ENCODE measurements around the gene CACNA1C. TPM values are rescaled to one million over a fixed set of nuclear protein-coding genes. Genes with fewer than 3 reads are reported as not detected.
A peak's percentile ranks its signal among the peaks of the same experiment; 100 is the strongest.

Gene CACNA1C
- total and polyA plus RNA-seq, 4 donors = 14.8 to 22.2 (median 18.3) TPM

DNA sequence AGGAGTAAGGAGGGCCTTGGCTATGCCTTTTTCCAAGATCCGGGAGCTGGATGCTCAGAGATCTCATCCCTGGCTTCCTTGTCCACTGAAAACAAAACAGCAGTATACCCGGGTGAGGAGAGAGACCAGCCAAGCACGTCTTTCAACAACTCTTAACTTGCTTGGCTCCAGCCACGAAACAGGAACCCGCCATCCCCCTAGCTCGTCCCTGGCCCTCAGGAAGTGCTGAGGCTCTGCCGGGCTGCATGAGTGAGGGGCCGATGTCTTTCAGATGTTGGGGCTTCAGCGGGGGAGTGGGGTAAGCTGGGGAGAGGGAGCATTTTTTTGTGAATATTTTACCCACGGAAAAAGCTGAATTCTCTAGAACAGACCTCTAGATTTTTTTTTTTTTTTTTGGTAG is 231.1 kb downstream of the CACNA1C start:
- peak in 1 of 6 donors; percentile 62 for DNase-seq (ENCODE audit: low read depth in 4 of 6, low spot score in 6 of 6)
- Histone ChIP-seq H3K4me1 (ENCODE audit: control insufficient read depth, insufficient read depth, low read length) (peaks cover 38% of the 10 kb centered on the region), H3K27ac (ENCODE audit: low read depth, low read length) (peak overlapping the region; percentile 74), H3K27me3 (ENCODE audit: control insufficient read depth, insufficient read depth, low read length) (no peaks in the 10 kb centered on the region), H3K36me3 (ENCODE audit: control insufficient read depth, insufficient read depth, low read length) (no peaks in the 10 kb centered on the region), H3K9me3 (ENCODE audit: control insufficient read depth, insufficient read depth, low read length) (no peaks in the 10 kb centered on the region), H3K4me3 (ENCODE audit: low read depth, low read length) (no peak overlapping the region)
- 26% methylated on average over 6 of the region's 10 CpGs for WGBS (ENCODE audit: insufficient coverage)

DNA sequence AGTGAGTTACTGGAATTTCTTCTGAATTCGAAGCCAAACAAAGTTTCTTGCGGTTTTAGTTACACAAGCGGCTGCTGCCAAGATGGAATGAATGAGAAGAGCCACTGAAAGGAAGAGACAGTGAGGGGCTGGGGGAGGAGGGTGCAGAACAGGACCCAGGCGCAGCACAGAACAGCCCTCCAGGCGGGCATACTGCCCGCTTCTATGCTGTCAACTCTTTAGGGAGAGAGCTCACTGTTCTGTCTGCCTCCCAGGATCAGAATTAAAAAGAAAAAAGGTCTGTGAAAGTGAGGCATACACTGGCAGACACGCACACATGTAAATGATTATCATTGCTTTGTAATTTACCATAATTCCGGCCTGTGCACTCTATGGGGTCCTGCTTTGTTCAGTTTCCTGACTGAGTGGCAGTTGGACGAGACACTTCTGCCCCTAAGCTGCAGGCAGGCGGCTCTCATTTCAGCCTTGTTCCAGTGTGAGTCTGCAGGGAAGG is 231.6 kb downstream of the CACNA1C start:
- Histone ChIP-seq H3K9me3 (ENCODE audit: control insufficient read depth, insufficient read depth, low read length) (no peaks in the 10 kb centered on the region), H3K36me3 (ENCODE audit: control insufficient read depth, insufficient read depth, low read length) (no peaks in the 10 kb centered on the region), H3K4me1 (ENCODE audit: control insufficient read depth, insufficient read depth, low read length) (peaks cover 42% of the 10 kb centered on the region), H3K27ac (ENCODE audit: low read depth, low read length) (peak overlapping the region; percentile 74), H3K27me3 (ENCODE audit: control insufficient read depth, insufficient read depth, low read length) (no peaks in the 10 kb centered on the region), H3K4me3 (ENCODE audit: low read depth, low read length) (no peak overlapping the region)
- 19% methylated on average over 8 of the region's 10 CpGs for WGBS (ENCODE audit: insufficient coverage)
- DNase-seq (ENCODE audit: low read depth in 4 of 6, low spot score in 6 of 6) = peak in 2 of 6 donors; percentile 48 to 78

DNA sequence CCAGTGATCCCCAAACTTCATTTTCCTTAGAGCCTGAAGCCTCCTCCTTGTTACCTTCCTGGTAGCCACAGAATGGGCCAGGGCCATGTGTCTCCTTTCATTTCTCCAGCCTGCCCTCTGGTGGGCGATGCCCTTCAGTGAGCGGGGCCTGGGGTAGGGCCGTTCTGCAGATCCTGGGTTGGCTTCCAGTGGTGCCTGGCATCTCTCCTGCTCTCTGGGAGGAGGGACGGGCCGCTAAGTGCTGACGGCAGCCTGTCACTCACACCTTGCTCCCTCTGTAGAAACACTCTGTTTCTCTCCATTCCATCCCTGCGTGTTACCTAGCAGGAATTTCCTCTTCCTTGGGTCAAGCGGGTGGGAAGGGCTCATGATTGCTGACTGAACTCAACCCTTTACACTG is 232.1 kb downstream of the CACNA1C start:
- Histone ChIP-seq H3K27ac (ENCODE audit: low read depth, low read length) (peak overlapping the region; percentile 74), H3K4me1 (ENCODE audit: control insufficient read depth, insufficient read depth, low read length) (peaks cover 42% of the 10 kb centered on the region), H3K27me3 (ENCODE audit: control insufficient read depth, insufficient read depth, low read length) (no peaks in the 10 kb centered on the region), H3K4me3 (ENCODE audit: low read depth, low read length) (no peak overlapping the region), H3K36me3 (ENCODE audit: control insufficient read depth, insufficient read depth, low read length) (no peaks in the 10 kb centered on the region), H3K9me3 (ENCODE audit: control insufficient read depth, insufficient read depth, low read length) (no peaks in the 10 kb centered on the region)
- DNase-seq (ENCODE audit: low read depth in 4 of 6, low spot score in 6 of 6) = peak in 5 of 6 donors; percentile 47 to 89 (median 51)
- 25% methylated on average over 7 of the region's 8 CpGs for WGBS (ENCODE audit: insufficient coverage)

DNA sequence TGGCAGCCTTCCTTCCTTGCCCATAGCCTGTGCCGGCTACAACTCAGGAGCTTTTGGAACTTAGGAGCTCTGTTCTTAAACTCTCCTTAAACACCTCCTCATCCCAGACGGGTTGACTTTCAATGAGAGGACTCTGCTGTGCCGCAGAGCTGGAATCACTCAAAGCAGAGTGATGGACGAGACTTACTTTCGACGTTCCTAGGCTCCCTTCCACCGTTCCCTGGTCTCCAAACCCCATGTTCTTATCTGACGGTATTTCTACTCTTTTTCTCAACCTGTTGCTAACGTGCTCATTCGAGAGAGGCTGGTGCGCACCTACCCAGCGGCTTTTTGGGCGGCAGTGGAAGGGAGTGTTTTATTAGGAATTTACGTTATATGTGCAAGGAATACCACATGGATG is 232.7 kb downstream of the CACNA1C start:
- Histone ChIP-seq H3K4me3 (ENCODE audit: low read depth, low read length) (no peak overlapping the region), H3K27ac (ENCODE audit: low read depth, low read length) (no peak overlapping the region), H3K36me3 (ENCODE audit: control insufficient read depth, insufficient read depth, low read length) (no peaks in the 10 kb centered on the region), H3K4me1 (ENCODE audit: control insufficient read depth, insufficient read depth, low read length) (peaks cover 42% of the 10 kb centered on the region), H3K9me3 (ENCODE audit: control insufficient read depth, insufficient read depth, low read length) (no peaks in the 10 kb centered on the region), H3K27me3 (ENCODE audit: control insufficient read depth, insufficient read depth, low read length) (no peaks in the 10 kb centered on the region)
- WGBS (ENCODE audit: insufficient coverage) = 92% methylated on average over 12 of the region's 14 CpGs
- no peak for DNase-seq (ENCODE audit: low read depth in 4 of 6, low spot score in 6 of 6)

DNA sequence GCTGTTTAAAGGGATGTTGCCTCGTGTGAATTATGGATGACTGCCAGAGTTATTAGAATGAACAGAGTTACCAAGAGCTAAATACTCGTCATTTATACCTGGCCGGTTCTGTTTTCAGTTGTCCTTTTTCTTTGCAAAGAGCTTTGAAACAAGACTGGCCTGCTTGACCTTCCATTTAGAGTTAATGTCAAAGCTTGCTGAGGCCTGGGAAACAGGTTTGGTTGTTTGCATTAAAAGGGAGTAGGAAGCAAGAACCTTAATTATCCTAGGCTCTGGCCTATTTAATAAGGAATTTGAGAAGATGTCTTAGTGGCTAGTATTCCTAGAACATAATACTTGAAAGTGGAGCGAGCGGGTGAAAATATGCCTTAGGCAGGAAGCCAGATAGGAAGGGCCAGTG is 233.3 kb downstream of the CACNA1C start:
- no peak for DNase-seq (ENCODE audit: low read depth in 4 of 6, low spot score in 6 of 6)
- H3K9me3 ChIP-seq (ENCODE audit: control insufficient read depth, insufficient read depth, low read length) = no peaks in the 10 kb centered on the region
- H3K27ac ChIP-seq (ENCODE audit: low read depth, low read length) = no peak overlapping the region
- H3K27me3 ChIP-seq (ENCODE audit: control insufficient read depth, insufficient read depth, low read length) = no peaks in the 10 kb centered on the region
- H3K4me3 ChIP-seq (ENCODE audit: low read depth, low read length) = no peak overlapping the region
- H3K4me1 ChIP-seq (ENCODE audit: control insufficient read depth, insufficient read depth, low read length) = peaks cover 42% of the 10 kb centered on the region
- WGBS (ENCODE audit: insufficient coverage) = 70% methylated on average over 3 of the region's 5 CpGs
- no peaks in the 10 kb centered on the region for H3K36me3 ChIP-seq (ENCODE audit: control insufficient read depth, insufficient read depth, low read length)

DNA sequence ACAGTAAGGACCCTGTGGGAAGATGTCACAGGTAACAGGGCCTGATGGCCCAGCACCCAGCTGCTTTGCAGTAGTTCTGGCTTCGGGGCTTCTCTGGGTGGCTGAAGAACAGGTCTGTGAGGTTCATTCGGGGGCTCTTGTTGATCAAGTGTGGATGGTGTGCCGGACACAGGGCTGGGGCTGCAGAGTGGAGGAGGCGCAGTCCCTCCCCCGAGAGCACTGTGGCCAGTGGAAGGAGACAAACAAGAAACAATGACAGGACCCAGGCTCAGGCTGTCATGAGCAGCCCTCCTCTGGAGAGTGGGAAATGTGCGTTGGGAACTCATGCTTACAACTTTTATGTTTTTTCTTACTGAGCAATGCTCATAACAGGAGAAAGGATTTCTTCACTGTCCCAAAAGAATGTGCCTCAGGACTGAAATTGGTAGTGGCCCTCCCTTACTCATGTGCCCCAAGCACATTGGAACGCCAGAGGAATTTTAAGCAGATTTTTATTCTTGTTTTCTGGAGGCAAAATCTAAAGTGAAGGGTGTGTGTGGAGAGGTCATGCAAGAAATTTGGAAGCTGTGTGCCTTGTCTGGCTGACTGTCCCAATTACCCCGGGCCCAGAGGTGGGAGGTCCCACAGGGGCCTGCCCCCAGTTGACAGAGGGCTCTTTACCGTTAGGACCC is 233.8 kb downstream of the CACNA1C start:
- 79% methylated on average over 6 of the region's 9 CpGs for WGBS (ENCODE audit: insufficient coverage)
- H3K9me3 ChIP-seq (ENCODE audit: control insufficient read depth, insufficient read depth, low read length) = no peaks in the 10 kb centered on the region
- H3K4me3 ChIP-seq (ENCODE audit: low read depth, low read length) = no peak overlapping the region
- no peaks in the 10 kb centered on the region for H3K36me3 ChIP-seq (ENCODE audit: control insufficient read depth, insufficient read depth, low read length)
- no peak overlapping the region for H3K27ac ChIP-seq (ENCODE audit: low read depth, low read length)
- peaks cover 42% of the 10 kb centered on the region for H3K4me1 ChIP-seq (ENCODE audit: control insufficient read depth, insufficient read depth, low read length)
- DNase-seq (ENCODE audit: low read depth in 4 of 6, low spot score in 6 of 6) = no peak
- H3K27me3 ChIP-seq (ENCODE audit: control insufficient read depth, insufficient read depth, low read length) = no peaks in the 10 kb centered on the region

DNA sequence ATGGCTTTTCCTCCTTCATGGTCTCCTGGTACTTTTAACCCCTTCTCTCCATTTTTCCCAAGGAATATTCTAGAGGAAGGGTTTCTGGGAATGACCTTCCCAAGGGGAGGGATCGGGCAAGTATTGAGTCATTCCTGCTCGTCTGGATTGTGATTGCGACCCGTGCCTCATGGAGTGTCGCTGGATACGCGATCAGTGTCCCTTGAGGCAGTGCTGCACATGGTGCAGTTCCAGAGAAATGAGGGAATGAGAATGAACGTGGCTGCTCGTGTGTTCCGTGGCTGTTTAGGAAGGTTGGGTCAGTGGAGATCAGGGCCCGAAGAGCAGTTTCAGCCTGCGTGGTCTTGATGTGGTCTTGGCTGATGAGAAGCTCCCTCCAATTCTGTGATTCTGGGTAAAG is 234.4 kb downstream of the CACNA1C start:
- no peaks in the 10 kb centered on the region for H3K36me3 ChIP-seq (ENCODE audit: control insufficient read depth, insufficient read depth, low read length)
- no peak for DNase-seq (ENCODE audit: low read depth in 4 of 6, low spot score in 6 of 6)
- H3K4me3 ChIP-seq (ENCODE audit: low read depth, low read length) = no peak overlapping the region
- H3K9me3 ChIP-seq (ENCODE audit: control insufficient read depth, insufficient read depth, low read length) = no peaks in the 10 kb centered on the region
- no peaks in the 10 kb centered on the region for H3K27me3 ChIP-seq (ENCODE audit: control insufficient read depth, insufficient read depth, low read length)
- 71% methylated on average over 11 of the region's 12 CpGs for WGBS (ENCODE audit: insufficient coverage)
- no peak overlapping the region for H3K27ac ChIP-seq (ENCODE audit: low read depth, low read length)
- peaks cover 42% of the 10 kb centered on the region for H3K4me1 ChIP-seq (ENCODE audit: control insufficient read depth, insufficient read depth, low read length)

DNA sequence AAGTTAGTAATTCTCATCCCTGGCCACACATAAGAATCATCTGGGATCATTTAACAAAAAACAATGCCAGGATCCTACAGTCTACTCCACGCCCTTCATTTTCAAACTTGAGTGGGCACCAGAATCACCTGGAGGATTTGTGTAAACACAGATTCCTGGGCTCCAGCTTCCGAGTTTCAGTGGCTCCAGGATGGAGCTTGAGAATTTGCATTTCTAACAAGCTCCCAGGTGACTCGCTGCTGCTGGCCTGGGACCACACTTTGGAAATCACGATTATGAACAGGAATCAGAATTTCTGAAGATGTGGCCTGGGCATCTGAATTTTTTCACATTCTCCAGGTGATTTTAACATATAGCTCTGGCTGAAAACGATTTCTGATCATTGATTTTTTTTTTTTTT is 234.8 kb downstream of the CACNA1C start:
- Histone ChIP-seq H3K9me3 (ENCODE audit: control insufficient read depth, insufficient read depth, low read length) (no peaks in the 10 kb centered on the region), H3K27me3 (ENCODE audit: control insufficient read depth, insufficient read depth, low read length) (no peaks in the 10 kb centered on the region), H3K27ac (ENCODE audit: low read depth, low read length) (no peak overlapping the region), H3K4me3 (ENCODE audit: low read depth, low read length) (no peak overlapping the region), H3K4me1 (ENCODE audit: control insufficient read depth, insufficient read depth, low read length) (peaks cover 43% of the 10 kb centered on the region), H3K36me3 (ENCODE audit: control insufficient read depth, insufficient read depth, low read length) (no peaks in the 10 kb centered on the region)
- no peak for DNase-seq (ENCODE audit: low read depth in 4 of 6, low spot score in 6 of 6)
- WGBS (ENCODE audit: insufficient coverage) = 93% methylated on average over 4 of the region's 5 CpGs

DNA sequence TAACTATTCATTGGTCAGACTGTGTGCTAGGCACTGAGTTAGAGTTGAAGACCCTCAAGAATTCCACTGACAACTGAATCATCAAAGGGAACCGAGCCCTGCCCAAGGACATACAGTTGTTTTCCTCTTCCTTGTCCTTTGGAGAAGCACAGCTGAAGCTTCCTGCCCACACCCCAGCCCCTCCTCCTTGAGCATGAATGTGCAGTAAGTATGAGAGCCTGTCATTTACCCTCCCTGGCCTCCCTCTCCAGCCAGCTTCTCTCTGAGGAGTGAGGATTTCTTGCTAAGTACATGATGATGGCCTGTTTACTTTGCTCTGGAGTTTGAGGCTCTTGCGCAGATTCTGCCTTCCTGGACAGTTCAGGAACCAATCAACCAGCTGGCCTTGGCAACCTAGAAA is 235.2 kb downstream of the CACNA1C start:
- Histone ChIP-seq H3K9me3 (ENCODE audit: control insufficient read depth, insufficient read depth, low read length) (no peaks in the 10 kb centered on the region), H3K27ac (ENCODE audit: low read depth, low read length) (no peak overlapping the region), H3K4me1 (ENCODE audit: control insufficient read depth, insufficient read depth, low read length) (peaks cover 46% of the 10 kb centered on the region), H3K27me3 (ENCODE audit: control insufficient read depth, insufficient read depth, low read length) (no peaks in the 10 kb centered on the region), H3K4me3 (ENCODE audit: low read depth, low read length) (no peak overlapping the region), H3K36me3 (ENCODE audit: control insufficient read depth, insufficient read depth, low read length) (no peaks in the 10 kb centered on the region)
- 100% methylated on average over 1 of the region's 2 CpGs for WGBS (ENCODE audit: insufficient coverage)
- no peak for DNase-seq (ENCODE audit: low read depth in 4 of 6, low spot score in 6 of 6)

DNA sequence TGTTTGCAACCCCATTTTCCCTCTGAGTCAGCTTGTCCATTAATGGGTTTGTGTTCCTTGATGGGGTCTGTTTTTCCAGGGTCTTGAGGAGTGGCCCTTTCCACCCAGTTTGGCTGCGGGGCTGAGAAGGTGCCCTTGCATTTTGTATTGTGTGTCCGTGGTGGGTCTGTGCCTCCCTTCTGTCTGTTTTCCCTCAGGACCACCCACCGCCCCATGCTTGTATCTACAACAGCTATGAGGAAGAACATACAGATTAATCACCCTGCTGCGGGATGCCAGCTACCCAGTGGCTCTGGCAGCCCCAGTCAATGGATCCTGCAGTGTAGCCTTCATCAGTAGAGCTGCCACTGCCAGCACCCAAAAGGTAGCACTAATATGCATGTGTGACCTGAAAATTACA is 235.7 kb downstream of the CACNA1C start:
- Histone ChIP-seq H3K4me3 (ENCODE audit: low read depth, low read length) (no peak overlapping the region), H3K4me1 (ENCODE audit: control insufficient read depth, insufficient read depth, low read length) (peaks cover 44% of the 10 kb centered on the region), H3K27me3 (ENCODE audit: control insufficient read depth, insufficient read depth, low read length) (no peaks in the 10 kb centered on the region), H3K9me3 (ENCODE audit: control insufficient read depth, insufficient read depth, low read length) (no peaks in the 10 kb centered on the region), H3K36me3 (ENCODE audit: control insufficient read depth, insufficient read depth, low read length) (no peaks in the 10 kb centered on the region), H3K27ac (ENCODE audit: low read depth, low read length) (no peak overlapping the region)
- WGBS (ENCODE audit: insufficient coverage) = no CpG with 5 or more reads among the region's 4 CpGs
- no peak for DNase-seq (ENCODE audit: low read depth in 4 of 6, low spot score in 6 of 6)
